OCI-LY1 (cell line): ENCODE results near the gene SETDB1.

Experiments
- EZH2 ChIP-seq: fragments of 200-600 bp; sonication (generic), shearing (Covaris generic); IDR thresholded peaks from 2 replicates; pipeline ENCODE4 v1.8.0; 2017; ENCODE audit warnings: borderline replicate concordance, mixed run types, mild to moderate bottlenecking, antibody characterized with exemption, low read length, moderate library complexity, mixed read lengths
- TF ChIP-seq, protein P1 (sequence below): fragments of 200-600 bp; sonication (generic), shearing (Covaris generic); IDR thresholded peaks from 2 replicates; pipeline ENCODE4 v1.5.1; 2017; ENCODE audit warnings: mild to moderate bottlenecking, antibody characterized with exemption, low read length, moderate library complexity, mixed read lengths

DNA sequence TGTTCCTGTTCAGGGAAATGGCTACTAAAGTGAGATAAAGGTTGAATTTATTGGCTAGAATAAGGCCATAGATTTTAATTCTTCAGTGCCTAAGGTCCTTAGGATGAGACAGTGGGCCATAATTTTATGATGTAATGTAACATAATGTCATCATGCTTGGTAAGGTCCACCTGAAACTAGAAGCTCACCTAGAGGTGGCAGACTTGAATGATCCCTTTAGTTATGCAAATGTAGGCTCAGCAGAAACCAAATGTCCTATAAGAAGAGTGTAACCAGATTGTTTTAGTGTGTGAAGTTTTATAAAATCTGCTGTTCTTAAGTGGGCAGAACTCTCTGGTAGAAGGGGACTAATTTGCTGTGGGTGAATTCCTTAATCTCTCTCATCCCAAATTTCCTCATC is 13.5 kb upstream of the SETDB1 start:
- TF ChIP-seq, protein P1, sequence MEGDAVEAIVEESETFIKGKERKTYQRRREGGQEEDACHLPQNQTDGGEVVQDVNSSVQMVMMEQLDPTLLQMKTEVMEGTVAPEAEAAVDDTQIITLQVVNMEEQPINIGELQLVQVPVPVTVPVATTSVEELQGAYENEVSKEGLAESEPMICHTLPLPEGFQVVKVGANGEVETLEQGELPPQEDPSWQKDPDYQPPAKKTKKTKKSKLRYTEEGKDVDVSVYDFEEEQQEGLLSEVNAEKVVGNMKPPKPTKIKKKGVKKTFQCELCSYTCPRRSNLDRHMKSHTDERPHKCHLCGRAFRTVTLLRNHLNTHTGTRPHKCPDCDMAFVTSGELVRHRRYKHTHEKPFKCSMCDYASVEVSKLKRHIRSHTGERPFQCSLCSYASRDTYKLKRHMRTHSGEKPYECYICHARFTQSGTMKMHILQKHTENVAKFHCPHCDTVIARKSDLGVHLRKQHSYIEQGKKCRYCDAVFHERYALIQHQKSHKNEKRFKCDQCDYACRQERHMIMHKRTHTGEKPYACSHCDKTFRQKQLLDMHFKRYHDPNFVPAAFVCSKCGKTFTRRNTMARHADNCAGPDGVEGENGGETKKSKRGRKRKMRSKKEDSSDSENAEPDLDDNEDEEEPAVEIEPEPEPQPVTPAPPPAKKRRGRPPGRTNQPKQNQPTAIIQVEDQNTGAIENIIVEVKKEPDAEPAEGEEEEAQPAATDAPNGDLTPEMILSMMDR = no peak
- no peak for TF ChIP-seq EZH2
